SH-SY5Y (cell line): ENCODE results near the gene SLC48A1.

Source experiments
- GATA2 ChIP-seq: IDR thresholded peaks from 2 replicates; pipeline ENCODE4 v1.6.1; 2011; ENCODE audit warnings: mild to moderate bottlenecking, low read depth, low read length
- GATA3 ChIP-seq: IDR thresholded peaks from 2 replicates; pipeline ENCODE4 v1.6.1; 2011; ENCODE audit warnings: low read depth, mild to moderate bottlenecking, low read length, moderate library complexity

GRCh38 chr12:47746073-47746472 lies 27.0 kb upstream of the SLC48A1 start:
- no peak for TF ChIP-seq GATA2
- no peak for TF ChIP-seq GATA3
